Stimulated activated CD4-positive, alpha-beta T cell treated with anti-CD3 and anti-CD28 coated beads, Interleukin-4, amount 100 ng/mL, for 48 hours (primary cell): ENCODE measurements around the gene INF2.
"Not testable (repeated sequence)": the region's sequence is repeated elsewhere in the genome, so short reads cannot be mapped to it uniquely, and the experiment has no call there.

Source experiments
- DNase-seq, 2 donors: peaks; one replicate each; pipeline ENCODE4 v3.0.0-alpha.2; 2020; ENCODE audit warnings: low read depth in 2 of 2

The INF2 gene

DNA sequence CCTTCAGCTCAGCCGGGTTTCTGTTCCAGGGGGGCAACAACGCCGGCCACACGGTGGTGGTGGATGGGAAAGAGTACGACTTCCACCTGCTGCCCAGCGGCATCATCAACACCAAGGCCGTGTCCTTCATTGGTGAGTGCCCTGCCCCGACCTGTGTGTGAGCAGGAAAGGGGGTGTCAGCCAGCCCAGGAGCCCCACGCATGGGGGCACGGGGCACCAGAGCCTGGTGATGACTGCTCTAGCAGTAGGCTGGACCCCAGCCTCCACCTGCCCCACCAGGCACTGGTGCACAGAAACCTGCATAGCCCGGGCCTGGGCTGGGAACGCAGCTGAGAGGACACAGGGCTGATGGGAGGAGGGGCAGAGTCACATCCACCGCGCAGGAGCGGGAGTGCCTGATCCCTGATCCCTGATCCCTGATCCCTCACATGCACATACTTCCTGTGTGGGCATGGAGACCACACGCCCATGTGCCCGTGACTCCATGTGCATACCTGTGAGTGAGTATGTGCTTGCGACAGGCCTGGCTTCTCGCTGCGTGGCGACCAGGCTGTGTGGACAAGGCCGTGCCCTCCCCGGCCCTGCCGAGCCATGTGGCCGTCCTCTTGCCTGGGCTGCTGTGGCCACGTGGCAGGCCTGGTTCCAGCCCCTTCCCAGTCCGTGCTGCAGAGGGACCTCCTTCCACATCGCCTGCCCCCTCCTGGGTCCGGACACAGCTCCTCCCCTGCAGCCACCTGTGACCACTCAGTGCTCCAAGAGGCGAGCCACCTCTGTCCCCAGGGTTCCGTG lies 45.8 kb downstream of the INF2 start:
- DNase-seq: no peak

DNA sequence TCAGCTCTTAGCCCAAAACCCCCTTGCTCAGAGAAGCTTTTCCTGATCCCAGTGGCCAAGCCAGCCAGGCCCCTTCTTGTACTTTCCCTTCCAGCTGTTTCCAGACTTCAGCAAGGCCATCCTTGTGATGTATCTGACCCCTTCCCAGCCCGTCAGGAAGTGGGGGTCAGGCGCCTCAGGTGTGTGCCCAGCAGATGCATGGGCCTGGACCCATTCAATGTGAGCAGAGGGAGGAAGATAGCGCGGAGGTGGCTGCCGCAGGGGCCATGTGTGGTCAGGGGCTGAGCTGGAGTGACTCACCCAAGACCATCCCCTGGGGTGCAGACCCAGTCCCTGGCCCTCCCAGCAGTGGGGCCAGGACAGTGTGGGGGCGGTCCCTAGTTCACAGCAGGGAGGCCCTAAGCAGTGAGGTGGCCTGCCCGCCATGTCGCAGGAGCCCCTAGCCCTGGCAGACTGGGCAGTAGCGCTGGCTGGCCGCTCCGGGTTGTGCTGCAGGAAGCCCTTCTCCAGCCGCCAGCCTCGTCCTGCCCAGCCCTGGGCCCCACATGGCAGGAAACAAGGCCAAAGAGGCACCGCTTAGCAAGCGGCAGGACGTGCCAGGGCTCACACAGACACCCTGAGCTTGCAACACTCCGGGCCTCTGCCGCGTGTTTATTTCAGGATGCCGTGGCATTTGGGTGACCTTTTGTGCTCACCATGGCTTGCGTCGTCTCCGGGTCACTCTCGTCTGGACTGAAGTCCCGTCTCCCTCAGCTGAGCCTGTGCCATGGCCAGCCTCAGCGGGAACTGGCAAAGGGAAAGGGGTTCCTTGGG lies 46.6 kb downstream of the INF2 start:
- DNase-seq: no peak

DNA sequence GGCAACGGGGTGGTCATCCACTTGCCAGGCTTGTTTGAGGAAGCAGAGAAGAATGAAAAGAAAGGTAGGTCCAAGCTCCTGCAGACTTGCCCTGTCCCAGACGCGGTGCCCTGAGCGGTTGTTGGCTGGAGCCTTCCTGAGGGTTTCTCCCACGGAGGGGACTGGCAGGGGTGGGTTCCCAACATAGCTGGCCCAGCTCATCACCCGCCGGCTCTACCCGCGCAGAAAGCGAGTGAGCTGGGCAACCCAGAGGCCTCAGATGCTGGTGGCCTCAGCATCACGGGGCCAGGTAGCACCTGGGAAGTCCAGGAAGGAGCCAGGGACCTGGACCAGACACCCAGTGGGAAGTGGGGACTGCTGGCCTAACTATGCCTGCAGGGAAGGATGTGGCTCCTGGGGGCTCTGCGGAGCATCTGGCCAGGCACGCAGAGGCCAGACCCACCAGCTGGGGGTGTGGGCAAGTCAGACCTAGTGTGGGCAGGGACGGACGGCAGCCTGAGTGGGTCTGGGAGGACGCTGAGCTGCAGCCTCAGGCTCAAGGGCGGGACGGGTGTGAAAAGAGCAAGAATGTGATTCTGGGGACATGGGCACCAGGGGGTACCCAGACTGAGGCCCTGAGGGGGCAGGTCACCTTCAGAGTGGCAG lies 49.1 kb downstream of the INF2 start:
- DNase-seq: no peak

DNA sequence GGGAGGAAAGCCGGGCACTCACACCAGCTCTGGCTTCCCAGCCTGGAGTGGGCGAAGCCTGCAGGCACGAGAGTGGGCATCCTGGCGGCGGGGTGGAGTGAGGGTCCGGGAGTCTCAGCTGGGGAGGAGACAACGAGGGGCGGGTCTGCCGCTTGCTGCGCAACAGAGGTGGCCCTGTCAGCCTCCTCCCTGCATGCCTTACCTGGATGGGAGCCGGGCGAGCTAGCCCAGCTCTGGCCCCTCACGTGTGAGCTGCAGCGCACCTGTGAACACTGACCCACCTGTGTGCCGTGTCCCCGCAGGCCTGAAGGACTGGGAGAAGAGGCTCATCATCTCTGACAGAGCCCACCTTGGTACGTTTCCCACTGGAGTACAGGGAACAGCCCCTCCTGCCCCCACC lies 49.6 kb downstream of the INF2 start:
- no peak for DNase-seq

DNA sequence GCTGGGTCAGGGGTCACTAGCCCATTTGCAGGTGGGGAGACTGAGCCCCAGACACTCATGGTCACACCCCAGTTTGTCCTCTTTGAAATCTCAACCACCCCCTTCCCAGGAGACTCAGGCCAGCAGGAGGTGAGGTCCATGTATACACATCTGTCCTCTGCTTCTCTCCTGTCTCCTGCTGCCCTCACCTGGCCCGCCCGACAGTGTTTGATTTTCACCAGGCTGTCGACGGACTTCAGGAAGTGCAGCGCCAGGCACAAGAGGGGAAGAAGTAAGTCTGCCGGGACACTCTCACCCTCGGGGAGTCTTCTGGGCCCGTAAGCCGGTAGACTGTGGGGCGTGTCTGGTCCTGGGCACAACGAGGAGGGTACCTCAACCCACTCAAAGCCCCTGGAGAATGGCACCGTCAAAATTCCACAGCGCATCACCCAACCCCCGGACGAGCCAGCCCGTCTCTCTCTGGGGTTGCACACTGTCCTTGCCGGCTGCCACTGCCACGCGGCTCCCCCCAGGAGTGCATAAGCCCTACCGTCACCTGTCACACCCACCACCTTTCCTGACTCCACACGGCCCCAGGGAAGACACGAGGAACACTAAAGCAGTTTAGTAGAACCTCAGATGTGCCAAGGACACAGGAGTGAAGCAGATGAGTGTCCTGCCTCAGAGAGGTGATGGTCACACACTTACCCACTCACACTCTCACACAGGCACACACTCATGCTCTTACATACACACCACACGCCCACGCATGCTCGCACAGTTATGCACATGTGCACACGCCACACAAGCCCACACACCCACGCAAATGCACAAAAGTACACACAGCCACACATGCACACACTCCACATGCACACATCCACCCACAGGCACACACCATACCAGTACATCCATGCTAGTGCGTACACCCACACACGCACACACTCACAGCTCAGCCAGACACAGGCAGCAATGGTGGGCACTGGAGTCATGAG lies 50.4 kb downstream of the INF2 start:
- DNase-seq: no peak

DNA sequence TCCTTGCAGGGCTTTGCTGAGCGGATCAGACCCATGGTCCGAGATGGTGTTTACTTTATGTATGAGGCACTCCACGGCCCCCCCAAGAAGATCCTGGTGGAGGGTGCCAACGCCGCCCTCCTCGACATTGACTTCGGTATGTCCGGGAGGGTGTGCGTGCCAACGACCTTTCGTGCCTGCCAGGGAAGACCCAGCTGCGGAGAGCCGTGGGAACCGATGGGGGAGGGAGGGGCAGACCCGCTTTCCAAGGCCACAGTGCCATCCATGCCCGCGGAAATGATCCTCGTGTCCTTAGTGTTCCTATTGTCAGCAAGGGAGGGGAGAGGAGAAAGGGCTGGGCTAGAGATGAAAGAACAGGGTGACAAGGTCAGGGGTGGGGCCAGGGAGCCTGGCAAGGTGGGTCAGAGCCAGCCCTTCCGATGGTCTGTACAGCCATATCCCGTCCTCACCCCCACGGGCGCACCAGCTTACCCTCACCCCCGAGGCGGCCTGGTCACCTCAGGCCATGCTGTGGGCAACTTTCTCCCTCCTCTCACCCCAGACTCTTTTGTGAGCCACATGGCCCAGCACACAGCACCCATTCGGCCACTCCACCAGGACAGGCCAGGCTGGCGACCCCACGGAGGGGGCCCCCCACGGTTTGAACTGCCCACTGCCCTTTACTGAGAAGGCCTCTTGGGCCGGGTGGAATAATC lies 51.8 kb downstream of the INF2 start:
- no peak for DNase-seq

DNA sequence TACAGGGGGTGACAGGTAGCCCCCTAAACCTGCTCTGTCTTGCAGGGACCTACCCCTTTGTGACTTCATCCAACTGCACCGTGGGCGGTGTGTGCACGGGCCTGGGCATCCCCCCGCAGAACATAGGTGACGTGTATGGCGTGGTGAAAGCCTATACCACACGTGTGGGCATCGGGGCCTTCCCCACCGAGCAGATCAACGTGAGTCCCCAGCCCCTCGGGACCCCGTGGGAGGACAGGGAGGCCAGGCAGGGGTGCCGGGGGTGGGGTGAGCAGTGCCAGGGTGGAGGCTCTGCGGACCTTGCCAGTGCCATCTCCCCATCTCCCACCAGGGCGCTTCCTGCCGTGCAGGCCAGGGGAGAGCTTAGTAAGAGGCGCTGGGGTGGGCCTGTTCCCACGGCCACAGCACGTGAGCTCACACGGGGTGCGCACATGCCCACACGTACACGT lies 52.4 kb downstream of the INF2 start:
- no peak for DNase-seq

DNA sequence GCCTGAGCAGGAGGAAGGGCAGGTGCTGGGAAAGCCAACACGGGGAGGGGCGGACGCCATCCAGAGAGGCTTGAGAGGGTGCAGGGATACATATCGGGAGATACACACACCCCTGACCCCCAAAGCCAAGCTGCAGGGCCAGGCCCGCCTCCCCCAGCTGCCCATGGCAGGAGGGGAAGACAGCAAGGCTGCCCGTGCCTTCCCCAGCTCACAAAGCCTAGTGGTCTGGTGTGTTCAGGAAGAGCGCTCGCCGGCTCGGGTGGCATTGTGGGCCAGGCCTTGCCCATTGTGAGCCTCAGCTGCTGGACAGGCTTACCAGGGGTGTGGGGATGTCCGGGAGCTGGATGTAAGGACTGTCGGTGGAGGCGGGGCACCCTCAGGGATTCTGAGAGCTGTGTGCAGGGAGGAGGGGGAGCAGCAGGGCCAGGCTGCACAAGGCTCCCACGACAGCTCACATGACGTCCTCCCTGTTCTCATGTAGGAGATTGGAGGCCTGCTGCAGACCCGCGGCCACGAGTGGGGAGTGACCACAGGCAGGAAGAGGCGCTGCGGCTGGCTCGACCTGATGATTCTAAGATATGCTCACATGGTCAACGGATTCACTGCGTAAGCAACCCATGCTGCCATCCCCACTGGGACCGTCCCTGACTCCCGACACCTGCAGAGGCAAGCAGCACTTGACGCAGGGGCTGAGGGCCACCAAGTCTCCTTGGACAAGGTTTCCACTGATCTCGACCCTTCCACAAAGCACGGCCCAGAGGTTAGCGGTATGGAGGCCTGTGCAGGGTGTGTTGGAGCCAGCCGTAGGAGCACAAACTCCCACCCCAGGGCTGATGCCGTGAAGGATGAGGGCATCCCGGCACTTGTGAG lies 53.4 kb downstream of the INF2 start:
- DNase-seq: no peak

DNA sequence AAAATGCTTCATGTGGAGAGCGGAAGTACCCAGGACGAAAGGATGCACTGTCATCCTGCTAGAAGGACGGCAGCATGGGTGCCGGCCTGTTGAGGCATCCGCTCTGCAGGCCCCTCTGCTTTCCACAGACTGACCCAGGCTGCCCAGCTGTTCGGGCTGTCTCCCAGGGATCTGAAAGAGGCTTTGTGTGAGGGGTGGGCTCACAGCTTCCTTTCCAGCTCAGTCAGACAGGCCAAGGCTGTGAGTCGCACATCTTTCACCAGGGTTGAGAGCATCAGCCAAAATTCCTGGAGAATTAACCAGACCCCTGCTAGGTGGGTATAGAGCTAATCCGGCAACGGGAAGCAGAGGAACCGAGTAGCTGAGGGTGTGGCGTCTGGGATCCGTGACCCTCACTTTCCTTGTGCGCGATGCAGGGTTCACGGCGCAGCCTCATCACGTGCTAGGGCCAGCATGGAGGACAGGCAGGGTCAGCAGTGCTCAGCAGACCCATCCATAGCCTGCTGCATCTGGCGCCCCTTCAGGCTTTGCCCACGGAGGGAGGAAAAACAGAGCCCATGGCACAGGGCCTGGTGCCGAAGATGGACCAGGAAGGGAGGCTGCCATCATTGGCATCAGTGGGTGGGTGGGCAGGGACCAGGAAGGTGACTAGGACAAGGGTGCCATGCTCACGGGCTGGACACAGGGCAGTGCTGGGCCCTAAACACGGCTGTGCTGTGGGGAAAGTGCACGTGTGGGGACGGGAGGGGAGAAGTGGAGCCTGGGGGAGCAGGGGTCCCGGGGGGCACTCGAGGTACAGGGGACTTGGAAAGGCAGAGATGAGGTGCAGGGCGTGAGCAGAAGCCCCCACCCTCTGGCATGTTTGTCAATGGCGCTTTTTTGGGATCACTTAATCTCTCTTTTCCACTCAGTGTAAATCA lies 54.3 kb downstream of the INF2 start:
- no peak for DNase-seq

DNA sequence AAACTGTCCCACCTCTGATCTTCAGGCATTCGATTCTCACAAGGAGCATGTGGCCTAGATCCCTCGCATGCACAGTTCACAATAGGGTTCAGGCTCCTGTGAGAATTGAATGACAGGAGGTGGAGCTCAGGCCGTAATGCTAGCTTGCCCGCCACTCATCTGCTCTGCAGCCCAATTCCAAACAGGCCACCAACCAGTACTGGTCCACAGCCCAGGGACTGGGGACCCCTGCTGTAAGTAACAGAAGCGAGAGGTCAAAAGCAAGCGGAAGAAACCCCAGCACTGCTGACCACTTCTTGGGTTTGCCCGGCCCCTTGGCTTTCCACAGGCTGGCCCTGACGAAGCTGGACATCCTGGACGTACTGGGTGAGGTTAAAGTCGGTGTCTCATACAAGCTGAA lies 55.1 kb downstream of the INF2 start:
- no peak for DNase-seq

DNA sequence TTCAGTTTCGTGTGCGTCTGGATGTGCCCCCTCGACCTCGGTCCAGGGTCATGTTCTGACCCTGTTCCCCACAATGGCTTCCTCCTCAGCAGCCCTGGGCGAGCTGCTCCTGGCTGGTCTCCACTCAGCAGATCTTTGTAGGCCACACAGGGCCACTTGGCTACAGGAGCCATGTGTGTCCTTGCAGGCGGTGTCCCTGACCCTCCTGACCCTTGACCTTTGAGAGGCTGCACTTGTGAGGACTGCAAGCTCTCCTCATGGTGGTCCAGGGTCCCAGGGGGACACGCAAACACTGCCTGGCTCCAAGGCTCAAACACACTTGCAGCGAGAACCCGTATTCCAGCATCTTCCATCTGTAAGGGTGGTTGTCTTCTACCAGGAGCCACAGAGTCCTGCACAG lies 56.0 kb downstream of the INF2 start:
- DNase-seq: no peak

DNA sequence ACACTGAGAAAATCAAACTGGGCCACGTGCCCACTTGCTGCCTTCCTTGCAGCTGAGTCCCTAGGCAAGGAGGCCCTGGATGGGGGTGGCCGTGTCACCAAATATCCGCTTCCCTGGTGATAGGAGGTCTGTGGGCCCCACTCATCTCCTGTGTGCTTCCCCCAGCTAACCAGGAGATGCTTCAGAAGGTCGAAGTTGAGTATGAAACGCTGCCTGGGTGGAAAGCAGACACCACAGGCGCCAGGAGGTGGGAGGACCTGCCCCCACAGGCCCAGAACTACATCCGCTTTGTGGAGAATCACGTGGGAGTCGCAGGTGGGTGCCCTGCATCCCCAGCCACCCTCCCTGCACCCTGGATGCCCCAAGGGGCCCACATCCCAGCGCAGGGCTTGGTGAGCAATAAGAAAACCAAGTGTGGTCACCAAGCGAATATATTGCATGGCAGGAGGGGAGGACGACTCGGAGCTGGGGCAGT lies 56.7 kb downstream of the INF2 start:
- DNase-seq: no peak

DNA sequence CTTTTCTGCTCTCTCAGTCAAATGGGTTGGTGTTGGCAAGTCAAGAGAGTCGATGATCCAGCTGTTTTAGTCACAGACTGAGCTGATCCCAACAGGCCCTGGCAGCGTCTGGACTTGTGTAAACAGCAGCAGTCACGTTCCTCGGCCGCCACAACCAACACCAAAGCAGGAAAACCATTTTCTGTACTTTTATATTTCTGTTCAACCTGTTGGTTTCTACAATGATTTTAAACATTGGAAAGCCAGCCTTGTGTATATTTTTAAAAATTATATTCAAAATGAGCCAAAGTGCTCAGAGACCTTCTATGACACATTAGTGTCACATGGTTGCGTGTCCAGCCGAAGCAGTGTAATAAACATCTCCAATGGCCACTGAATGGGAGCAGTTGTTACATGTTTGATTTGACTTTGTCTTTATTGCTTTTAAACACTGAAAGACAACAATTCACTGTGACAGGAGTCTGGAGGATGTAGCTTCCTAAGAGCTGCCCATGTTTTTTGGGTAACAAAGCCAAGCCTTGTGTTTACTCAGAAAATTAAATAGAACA lies 57.6 kb downstream of the INF2 start:
- no peak for DNase-seq

DNA sequence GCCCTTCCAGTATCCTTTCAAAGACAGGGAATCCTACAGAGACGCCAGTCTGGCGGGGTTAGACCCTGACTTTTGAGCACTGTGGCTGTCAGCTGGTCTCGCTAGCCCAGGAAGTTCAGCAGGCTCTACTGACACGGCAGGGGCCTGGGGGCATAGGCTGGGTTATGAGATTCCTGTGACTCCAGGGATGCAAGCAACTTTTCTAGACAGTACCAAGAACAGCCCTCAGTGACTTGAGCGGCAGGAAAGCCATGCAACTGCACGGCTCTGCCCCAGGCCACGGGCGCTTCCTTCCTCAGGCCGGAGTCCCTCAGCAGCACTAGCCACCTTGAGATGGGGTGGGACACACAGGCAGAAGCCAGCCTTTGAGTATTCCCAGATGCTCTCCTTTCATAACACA lies 58.5 kb downstream of the INF2 start:
- DNase-seq: no peak

DNA sequence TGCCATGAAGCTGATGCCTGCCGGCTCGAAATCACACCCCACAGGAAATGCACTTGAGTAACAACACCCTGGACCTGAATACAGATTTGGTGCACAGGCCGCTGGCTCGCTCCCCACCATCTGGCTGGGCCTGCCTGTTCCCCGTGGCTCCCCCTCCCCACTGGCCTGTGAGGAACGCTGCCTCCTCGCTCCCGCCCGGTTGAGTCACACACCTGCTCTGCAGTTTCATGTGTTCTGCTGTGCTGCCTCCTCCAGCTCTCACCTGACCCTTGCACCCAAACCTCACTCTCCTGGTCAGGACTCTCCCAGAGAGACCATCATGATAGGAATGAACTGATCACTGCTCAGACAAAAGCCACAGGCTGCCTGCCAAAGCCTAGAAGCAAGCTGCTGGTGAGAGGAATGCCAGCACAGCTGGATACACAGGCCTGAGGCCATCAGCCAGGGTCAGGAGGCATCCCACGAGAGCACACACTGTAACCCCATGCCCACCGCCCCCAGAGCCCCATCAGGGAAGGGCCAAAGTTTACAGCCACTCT lies 59.8 kb downstream of the INF2 start:
- no peak for DNase-seq

DNA sequence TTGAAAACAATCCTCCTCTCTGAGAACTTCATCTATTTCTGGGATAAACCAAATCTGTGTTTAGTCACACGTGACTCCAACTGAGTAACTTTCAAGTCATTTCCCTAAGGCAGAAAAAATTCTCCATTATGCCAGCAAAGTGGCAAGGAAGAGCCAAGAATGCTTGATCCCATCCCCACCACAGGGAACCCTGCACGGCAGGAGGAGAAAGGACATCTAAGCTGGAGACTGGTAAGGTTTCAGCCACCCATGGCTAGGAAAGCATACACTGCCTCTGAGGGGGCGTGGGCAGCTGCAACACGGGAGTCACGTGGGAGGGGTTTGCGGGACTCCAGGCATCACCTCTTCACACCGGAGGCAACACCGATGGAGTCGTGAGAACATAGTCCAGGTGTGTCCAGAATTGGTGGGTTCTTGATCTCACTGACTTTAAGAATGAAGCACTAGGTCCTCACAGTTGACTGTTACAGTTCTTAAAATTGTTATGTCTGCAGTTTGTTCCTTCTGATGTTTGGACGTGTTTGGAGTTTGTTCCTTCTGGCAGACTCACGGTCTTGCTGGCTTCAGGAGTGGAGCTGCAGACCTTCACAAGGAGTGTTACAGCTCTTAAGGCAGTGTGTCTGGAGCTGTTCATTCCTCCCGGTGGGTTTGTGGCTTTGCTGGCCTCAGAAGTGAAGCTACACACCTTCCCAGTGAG lies 60.8 kb downstream of the INF2 start:
- no peak for DNase-seq

DNA sequence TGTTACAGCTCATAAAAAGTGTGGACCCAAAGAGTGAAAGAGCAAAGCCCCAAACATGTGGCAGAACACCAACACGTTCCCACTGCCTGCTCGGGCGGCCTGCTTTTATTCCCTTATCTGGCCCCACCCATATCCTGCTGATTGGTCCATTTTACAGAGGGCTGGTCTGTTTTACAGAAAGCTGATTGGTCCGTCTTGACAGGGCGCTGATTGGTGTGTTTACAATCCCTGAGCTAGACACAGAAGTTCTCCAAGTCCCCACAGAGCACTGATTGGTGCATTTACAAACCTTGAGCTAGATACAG lies 61.3 kb downstream of the INF2 start:
- DNase-seq: not testable (repeated sequence)
